ENCODE data around the gene PCDH15.

PCDH15 gene

GRCh38 chr10:54124209-54124885, 676.7 kb downstream of the PCDH15 start:
- no peak overlapping the region for H4K8ac ChIP-seq (ENCODE audit: low read depth, low read length)
- no peak overlapping the region for H3K27ac ChIP-seq (replicated peaks; ENCODE audit: low read length)
- H2AFZ ChIP-seq (ENCODE audit: low read length), result no peak overlapping the region
- no CpG with 5 or more reads among the region's 6 CpGs for WGBS, 2 donors (ENCODE audit: extremely low coverage in 2 of 2, insufficient read length in 2 of 2, insufficient replicate concordance in 1 of 2)
- H2BK12ac ChIP-seq (ENCODE audit: low read length), result no peak overlapping the region
- H3K9me3 ChIP-seq (replicated peaks in 1 of 2; ENCODE audit: control insufficient read depth in 2 of 2, insufficient read depth in 1 of 2, low read depth in 1 of 2, low read length in 2 of 2), result no peaks in the 10 kb centered on the region
- no peak overlapping the region for H3K4me3 ChIP-seq (ENCODE audit: low read length in 2 of 2)
- no peaks in the 10 kb centered on the region for H3K79me1 ChIP-seq (ENCODE audit: low read depth, low read length)
- H3K23ac ChIP-seq (ENCODE audit: low read depth, low read length, poor library complexity), result no peak overlapping the region
- H3K4me1 ChIP-seq (ENCODE audit: control insufficient read depth in 2 of 2, insufficient read depth in 1 of 2, low read depth in 1 of 2, low read length in 2 of 2), result no peaks in the 10 kb centered on the region
- no peak overlapping the region for H3K14ac ChIP-seq (ENCODE audit: low read length)
- no peak overlapping the region for H4K91ac ChIP-seq (ENCODE audit: low read depth, low read length, poor library complexity)
- H2AK5ac ChIP-seq (ENCODE audit: low read depth, low read length), result no peak overlapping the region
- no peak overlapping the region for H3K4ac ChIP-seq (ENCODE audit: low read length)
- no peak overlapping the region for H3K18ac ChIP-seq (ENCODE audit: low read length)
- no peak overlapping the region for H2BK5ac ChIP-seq (ENCODE audit: low read length)
- H3K27me3 ChIP-seq (ENCODE audit: control insufficient read depth in 3 of 3, insufficient read depth in 3 of 3, low read depth in 1 of 3, low read length in 3 of 3), result no peaks in the 10 kb centered on the region
- DNase-seq (ENCODE audit: low spot score), result no peak
- H3K9ac ChIP-seq (ENCODE audit: low read depth, low read length, poor library complexity), result no peak overlapping the region
- H3K36me3 ChIP-seq (replicated peaks in 1 of 2; ENCODE audit: control insufficient read depth in 2 of 2, insufficient read depth in 2 of 2, low read length in 2 of 2), result no peaks in the 10 kb centered on the region
- no peak overlapping the region for H3K4me2 ChIP-seq (ENCODE audit: insufficient read depth, low read length, poor library complexity, severe bottlenecking)
- H2BK120ac ChIP-seq (ENCODE audit: low read depth, low read length), result no peak overlapping the region
- H2BK15ac ChIP-seq (ENCODE audit: low read length), result no peak overlapping the region

DNA sequence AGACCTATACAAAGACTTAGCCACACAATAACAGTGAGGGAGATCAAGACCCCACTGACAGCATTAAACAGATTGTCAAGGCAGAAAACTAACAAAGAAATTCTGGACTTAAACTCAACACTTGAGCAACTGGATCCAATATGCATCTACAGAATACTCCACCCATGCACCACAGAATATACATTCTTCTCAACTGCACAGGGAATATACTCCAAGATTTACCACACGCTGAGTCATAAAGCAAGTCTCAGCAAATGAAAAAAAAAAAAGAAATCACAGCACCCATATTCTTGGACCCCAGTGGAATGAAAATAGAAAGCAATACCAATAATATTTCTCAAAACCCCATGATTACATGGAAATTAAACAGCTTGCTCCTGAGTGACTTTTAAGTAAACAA, 680.2 kb downstream of the PCDH15 start:
- Histone ChIP-seq H3K79me1 (ENCODE audit: low read depth, low read length) (no peaks in the 10 kb centered on the region), H3K9ac (ENCODE audit: low read depth, low read length, poor library complexity) (no peak overlapping the region), H3K4ac (ENCODE audit: low read length) (no peak overlapping the region), H2BK120ac (ENCODE audit: low read depth, low read length) (no peak overlapping the region), H3K18ac (ENCODE audit: low read length) (no peak overlapping the region), H2BK12ac (ENCODE audit: low read length) (no peak overlapping the region), H3K14ac (ENCODE audit: low read length) (no peak overlapping the region), H4K91ac (ENCODE audit: low read depth, low read length, poor library complexity) (no peak overlapping the region), H2AFZ (ENCODE audit: low read length) (no peak overlapping the region), H3K27me3 (ENCODE audit: control insufficient read depth in 3 of 3, insufficient read depth in 3 of 3, low read depth in 1 of 3, low read length in 3 of 3) (no peaks in the 10 kb centered on the region), H3K4me2 (ENCODE audit: insufficient read depth, low read length, poor library complexity, severe bottlenecking) (no peak overlapping the region), H2AK5ac (ENCODE audit: low read depth, low read length) (no peak overlapping the region), H2BK5ac (ENCODE audit: low read length) (no peak overlapping the region), H3K27ac (replicated peaks; ENCODE audit: low read length) (no peak overlapping the region), H3K23ac (ENCODE audit: low read depth, low read length, poor library complexity) (no peak overlapping the region), H3K4me3 (ENCODE audit: low read length in 2 of 2) (no peak overlapping the region), H3K36me3 (replicated peaks in 1 of 2; ENCODE audit: control insufficient read depth in 2 of 2, insufficient read depth in 2 of 2, low read length in 2 of 2) (no peaks in the 10 kb centered on the region), H3K9me3 (replicated peaks in 1 of 2; ENCODE audit: control insufficient read depth in 2 of 2, insufficient read depth in 1 of 2, low read depth in 1 of 2, low read length in 2 of 2) (peaks cover 0 to 4% of the 10 kb centered on the region in 2 donors), H2BK15ac (ENCODE audit: low read length) (no peak overlapping the region), H3K4me1 (ENCODE audit: control insufficient read depth in 2 of 2, insufficient read depth in 1 of 2, low read depth in 1 of 2, low read length in 2 of 2) (no peaks in the 10 kb centered on the region), H4K8ac (ENCODE audit: low read depth, low read length) (no peak overlapping the region)
- WGBS, 2 donors (ENCODE audit: extremely low coverage in 2 of 2, insufficient read length in 2 of 2, insufficient replicate concordance in 1 of 2), result no CpG with 5 or more reads among the region's 1 CpG
- no peak for DNase-seq (ENCODE audit: low spot score)

GRCh38 chr10:54108961-54109360, 692.1 kb downstream of the PCDH15 start:
- no CpG with 5 or more reads among the region's 2 CpGs for WGBS, 2 donors (ENCODE audit: extremely low coverage in 2 of 2, insufficient read length in 2 of 2, insufficient replicate concordance in 1 of 2)
- Histone ChIP-seq H3K4me2 (ENCODE audit: insufficient read depth, low read length, poor library complexity, severe bottlenecking) (no peak overlapping the region), H3K18ac (ENCODE audit: low read length) (no peak overlapping the region), H2AK5ac (ENCODE audit: low read depth, low read length) (no peak overlapping the region), H3K79me1 (ENCODE audit: low read depth, low read length) (no peaks in the 10 kb centered on the region), H4K91ac (ENCODE audit: low read depth, low read length, poor library complexity) (no peak overlapping the region), H3K27me3 (ENCODE audit: control insufficient read depth in 3 of 3, insufficient read depth in 3 of 3, low read depth in 1 of 3, low read length in 3 of 3) (no peaks in the 10 kb centered on the region), H3K23ac (ENCODE audit: low read depth, low read length, poor library complexity) (no peak overlapping the region), H2BK15ac (ENCODE audit: low read length) (no peak overlapping the region), H3K9me3 (replicated peaks in 1 of 2; ENCODE audit: control insufficient read depth in 2 of 2, insufficient read depth in 1 of 2, low read depth in 1 of 2, low read length in 2 of 2) (no peaks in the 10 kb centered on the region), H3K4ac (ENCODE audit: low read length) (no peak overlapping the region), H2BK12ac (ENCODE audit: low read length) (no peak overlapping the region), H3K4me1 (ENCODE audit: control insufficient read depth in 2 of 2, insufficient read depth in 1 of 2, low read depth in 1 of 2, low read length in 2 of 2) (no peaks in the 10 kb centered on the region), H3K14ac (ENCODE audit: low read length) (no peak overlapping the region), H3K9ac (ENCODE audit: low read depth, low read length, poor library complexity) (no peak overlapping the region), H2AFZ (ENCODE audit: low read length) (no peak overlapping the region), H3K27ac (replicated peaks; ENCODE audit: low read length) (no peak overlapping the region), H2BK120ac (ENCODE audit: low read depth, low read length) (no peak overlapping the region), H3K36me3 (replicated peaks in 1 of 2; ENCODE audit: control insufficient read depth in 2 of 2, insufficient read depth in 2 of 2, low read length in 2 of 2) (no peaks in the 10 kb centered on the region), H2BK5ac (ENCODE audit: low read length) (no peak overlapping the region), H3K4me3 (ENCODE audit: low read length in 2 of 2) (no peak overlapping the region), H4K8ac (ENCODE audit: low read depth, low read length) (no peak overlapping the region)
- DNase-seq (ENCODE audit: low spot score), result no peak

DNA sequence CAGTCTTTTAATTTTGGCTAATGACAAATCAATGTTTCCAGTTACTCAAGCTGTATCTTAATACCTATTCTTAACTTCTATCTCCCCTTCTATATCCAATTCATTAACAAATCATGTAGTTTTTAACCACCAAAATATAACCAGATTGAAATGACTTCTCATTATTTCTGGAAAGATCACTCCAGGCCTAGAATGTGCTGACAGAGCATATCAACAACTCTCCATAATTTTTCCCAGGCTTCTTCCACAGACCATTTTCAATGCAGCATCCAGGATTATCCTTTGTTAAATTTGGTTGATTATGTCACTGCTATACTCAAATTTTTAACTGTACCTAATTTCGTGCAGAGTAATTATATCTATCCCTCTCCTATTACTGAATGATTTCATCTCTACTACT, 704.1 kb downstream of the PCDH15 start:
- Histone ChIP-seq H4K8ac (ENCODE audit: low read depth, low read length) (no peak overlapping the region), H3K4ac (ENCODE audit: low read length) (no peak overlapping the region), H3K9ac (ENCODE audit: low read depth, low read length, poor library complexity) (no peak overlapping the region), H2AFZ (ENCODE audit: low read length) (no peak overlapping the region), H3K4me1 (ENCODE audit: control insufficient read depth in 2 of 2, insufficient read depth in 1 of 2, low read depth in 1 of 2, low read length in 2 of 2) (no peaks in the 10 kb centered on the region), H3K79me1 (ENCODE audit: low read depth, low read length) (no peaks in the 10 kb centered on the region), H3K9me3 (replicated peaks in 1 of 2; ENCODE audit: control insufficient read depth in 2 of 2, insufficient read depth in 1 of 2, low read depth in 1 of 2, low read length in 2 of 2) (no peaks in the 10 kb centered on the region), H3K27ac (replicated peaks; ENCODE audit: low read length) (no peak overlapping the region), H3K14ac (ENCODE audit: low read length) (no peak overlapping the region), H4K91ac (ENCODE audit: low read depth, low read length, poor library complexity) (no peak overlapping the region), H3K27me3 (ENCODE audit: control insufficient read depth in 3 of 3, insufficient read depth in 3 of 3, low read depth in 1 of 3, low read length in 3 of 3) (no peaks in the 10 kb centered on the region), H2AK5ac (ENCODE audit: low read depth, low read length) (no peak overlapping the region), H2BK12ac (ENCODE audit: low read length) (no peak overlapping the region), H3K4me3 (ENCODE audit: low read length in 2 of 2) (no peak overlapping the region), H3K18ac (ENCODE audit: low read length) (no peak overlapping the region), H3K23ac (ENCODE audit: low read depth, low read length, poor library complexity) (no peak overlapping the region), H2BK15ac (ENCODE audit: low read length) (no peak overlapping the region), H2BK5ac (ENCODE audit: low read length) (no peak overlapping the region), H3K4me2 (ENCODE audit: insufficient read depth, low read length, poor library complexity, severe bottlenecking) (no peak overlapping the region), H3K36me3 (replicated peaks in 1 of 2; ENCODE audit: control insufficient read depth in 2 of 2, insufficient read depth in 2 of 2, low read length in 2 of 2) (no peaks in the 10 kb centered on the region), H2BK120ac (ENCODE audit: low read depth, low read length) (no peak overlapping the region)
- no peak for DNase-seq (ENCODE audit: low spot score)
- whole genome bisulfite sequencing, 2 donors (ENCODE audit: extremely low coverage in 2 of 2, insufficient read length in 2 of 2, insufficient replicate concordance in 1 of 2), result no CpG with 5 or more reads among the region's 1 CpG

Measured in neuronal stem cell (in vitro differentiated cells).